GM21737 (cell line): ENCODE data around the gene CDKN2C.
"Not testable (repeated sequence)": the region's sequence is repeated elsewhere in the genome, so short reads cannot be mapped to it uniquely, and the experiment has no call there.

ENCODE experiments used
- ATAC-seq: cut with Tn5 transposase; IDR thresholded peaks from one replicate; pipeline ENCODE4 v1.9.1; 2021; ENCODE audit warnings: mild to moderate bottlenecking, moderate library complexity; ENCODE audit not compliant: unreplicated experiment

CDKN2C gene

DNA sequence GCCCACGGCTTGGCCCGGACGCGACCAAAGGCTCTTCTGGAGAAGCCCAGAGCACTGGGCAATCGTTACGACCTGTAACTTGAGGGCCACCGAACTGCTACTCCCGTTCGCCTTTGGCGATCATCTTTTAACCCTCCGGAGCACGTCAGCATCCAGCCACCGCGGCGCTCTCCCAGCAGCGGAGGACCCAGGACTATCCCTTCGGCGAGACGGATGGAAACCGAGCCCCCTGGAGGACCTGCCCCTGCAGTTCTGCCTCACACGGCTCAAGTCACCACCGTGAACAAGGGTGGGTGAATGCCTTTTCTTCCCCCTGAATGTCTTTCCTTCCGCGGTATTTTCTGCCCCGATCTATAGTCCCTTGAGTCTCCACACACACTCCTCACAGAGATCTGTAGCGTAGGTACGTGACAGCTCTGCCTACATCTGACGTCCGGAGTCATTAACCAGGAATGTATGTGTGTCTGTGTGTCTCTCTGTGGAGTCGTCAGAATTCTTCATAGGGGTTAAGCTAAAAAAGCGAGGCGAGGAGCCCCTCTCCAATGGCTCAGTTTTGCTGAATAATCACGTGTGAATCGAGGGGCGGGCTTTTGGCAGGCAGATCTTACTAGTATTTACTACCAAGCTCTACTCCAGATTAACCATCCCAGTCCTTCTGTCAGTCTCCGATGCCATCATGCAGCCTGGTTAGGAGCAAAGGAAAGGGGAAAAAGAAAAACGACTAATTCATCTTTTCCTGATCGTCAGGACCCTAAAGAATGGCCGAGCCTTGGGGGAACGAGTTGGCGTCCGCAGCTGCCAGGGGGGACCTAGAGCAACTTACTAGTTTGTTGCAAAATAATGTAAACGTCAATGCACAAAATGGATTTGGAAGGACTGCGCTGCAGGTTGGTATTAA lies at the start of gene CDKN2C:
CDKN2C (plus strand) TSS at position 635 of the 898 bp plus-strand sequence; CDS start at position 759, 124 bp downstream.
- peak; percentile 30 for ATAC-seq

DNA sequence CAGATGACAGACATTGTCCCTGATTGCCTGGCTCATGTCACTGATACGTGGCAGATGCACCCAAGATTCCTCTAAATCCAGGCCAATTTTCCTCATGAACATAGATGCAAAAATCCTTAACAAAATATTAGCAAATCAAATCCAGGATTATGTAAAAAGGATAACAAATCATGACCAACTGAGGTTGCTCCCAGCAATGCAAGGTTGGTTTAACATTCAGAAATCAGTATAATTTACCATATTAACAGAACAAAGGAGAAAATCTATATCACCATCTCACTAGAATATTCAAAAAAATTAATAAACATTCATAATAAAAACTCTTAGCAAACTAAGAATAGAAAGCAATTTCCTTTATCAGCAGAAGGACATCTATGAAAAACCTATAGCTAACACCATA lies 49.6 kb upstream of the CDKN2C start:
- no peak for ATAC-seq

DNA sequence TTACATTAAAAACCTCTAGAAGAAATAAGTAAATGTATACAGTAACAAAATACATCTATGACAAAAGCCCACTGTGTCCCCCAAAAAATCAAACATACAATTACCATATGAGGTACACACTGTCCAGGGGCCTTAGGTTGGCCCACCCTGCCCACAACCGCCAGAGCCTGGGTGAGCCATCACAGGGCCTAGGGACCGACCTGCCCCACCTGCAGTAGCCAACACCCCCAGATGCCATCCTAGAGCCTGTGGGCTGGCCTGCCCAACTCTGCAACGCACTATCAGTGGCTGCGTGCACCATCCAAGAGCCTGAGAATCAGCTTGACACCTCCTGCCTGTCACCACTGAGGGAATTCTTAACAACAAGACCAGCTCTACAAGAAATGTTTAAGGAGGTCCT lies 49.0 kb upstream of the CDKN2C start:
- no peak for ATAC-seq

DNA sequence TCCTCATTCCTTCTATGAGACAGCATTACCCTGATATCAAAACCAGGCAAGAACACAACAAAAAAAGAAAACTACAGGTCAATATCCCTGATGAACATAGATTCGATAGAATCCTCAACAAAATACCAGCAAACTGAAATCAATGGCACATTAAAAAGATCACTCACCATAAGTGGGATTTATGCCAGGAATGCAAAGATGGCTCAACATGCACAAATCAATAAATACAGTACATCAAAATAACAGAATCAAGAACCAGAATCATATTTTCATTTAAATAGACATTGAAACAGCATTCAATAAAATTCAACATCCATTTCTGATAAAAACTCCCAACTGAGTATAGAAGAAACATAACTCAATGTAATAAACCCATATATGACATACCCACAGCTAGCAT lies 46.5 kb upstream of the CDKN2C start:
- no peak for ATAC-seq

DNA sequence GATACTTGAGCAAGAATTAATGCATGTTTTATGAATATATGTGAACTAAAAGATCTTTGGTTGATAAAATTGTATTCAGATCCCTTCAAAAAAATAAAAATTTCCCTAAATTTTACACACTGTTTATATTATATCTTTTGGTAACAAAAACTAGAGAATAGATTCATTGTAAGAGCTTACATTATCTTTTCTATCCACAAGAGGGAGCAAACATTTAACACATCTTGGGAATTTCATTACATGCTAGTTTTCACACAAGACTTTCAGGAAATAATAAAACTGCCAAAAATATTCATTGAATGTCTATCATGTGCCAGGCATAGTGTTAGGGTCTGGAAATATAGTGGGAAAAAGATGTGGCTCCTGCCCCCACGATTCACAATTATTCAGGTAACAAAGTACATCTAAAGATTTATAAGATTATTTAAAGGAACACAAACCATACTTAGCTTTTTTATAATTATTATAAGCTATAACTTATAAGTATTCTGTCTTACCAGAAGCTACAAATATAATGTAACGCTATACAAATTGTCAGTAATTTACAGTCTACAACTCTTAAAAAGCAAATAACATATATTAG lies 40.6 kb upstream of the CDKN2C start:
- ATAC-seq = no peak

DNA sequence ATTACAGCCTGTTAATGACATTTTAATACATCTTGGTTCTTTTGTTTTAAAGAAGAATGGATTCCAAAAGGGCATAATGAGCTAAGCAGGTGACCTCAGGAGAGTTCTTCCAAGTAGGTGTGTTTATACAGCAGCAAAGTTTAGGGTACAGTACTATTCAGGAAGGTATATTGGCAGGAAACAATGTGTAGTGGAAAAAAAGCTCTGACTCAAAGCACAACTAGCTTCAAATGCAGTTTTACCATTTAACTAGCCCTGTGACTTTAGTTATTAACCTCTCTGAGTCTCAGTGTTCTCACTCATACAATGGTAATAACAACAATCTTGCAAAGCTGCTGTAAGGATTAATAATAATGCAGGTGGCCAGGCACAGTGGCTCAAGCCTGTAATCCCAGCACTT lies 39.9 kb upstream of the CDKN2C start:
- peak; percentile 74 for ATAC-seq

DNA sequence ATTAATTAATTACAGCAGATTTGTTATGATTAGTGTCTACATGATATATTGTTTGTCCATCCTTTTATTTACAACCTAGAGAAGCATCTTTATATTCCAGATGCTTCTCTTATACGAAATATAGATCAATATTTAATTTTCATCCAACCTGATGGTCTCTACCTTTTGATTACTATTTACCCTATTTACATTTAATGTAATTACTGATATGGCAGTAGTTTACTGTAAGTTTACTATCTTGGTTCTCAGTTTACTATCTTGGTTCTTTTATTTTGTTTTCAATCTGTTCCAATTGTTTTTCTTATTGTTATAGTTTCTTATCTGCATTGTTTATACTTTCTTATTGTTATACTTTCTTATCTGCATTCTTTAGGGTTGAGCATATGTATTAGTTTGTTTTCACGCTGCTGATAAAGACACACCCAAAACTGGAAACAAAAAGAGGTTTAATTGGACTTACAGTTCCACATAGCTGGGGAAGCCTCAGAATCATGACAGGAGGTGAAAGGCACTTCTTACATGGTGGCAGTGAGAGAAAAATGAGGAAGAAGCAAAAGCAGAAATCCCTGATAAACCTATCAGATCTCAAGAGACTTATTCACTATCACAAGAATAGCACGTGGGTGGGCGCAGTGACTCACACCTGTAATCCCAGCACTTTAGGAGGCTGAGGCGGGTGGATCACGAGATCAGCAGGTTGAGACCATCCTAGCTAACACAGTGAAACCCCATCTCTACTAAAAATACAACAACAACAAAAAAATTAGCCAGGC lies 38.9 kb upstream of the CDKN2C start:
- ATAC-seq = no peak

DNA sequence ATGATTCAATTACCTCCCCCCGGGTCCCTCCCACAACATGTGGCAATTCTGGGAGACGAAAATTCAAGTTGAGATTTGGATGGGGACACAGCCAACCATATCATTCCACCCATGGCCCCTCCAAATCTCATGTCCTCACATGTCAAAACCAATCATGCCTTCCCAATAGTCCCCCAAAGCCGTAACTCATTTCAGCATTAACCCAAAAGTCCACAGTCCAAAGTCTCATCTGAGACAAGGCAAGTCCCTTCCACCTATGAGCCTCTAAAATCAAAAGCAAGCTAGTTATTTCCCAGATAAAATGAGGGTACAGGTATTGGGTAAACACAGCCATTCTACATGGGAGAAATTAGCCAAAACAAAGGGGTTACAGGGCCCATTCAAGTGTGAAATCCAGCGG lies 38.0 kb upstream of the CDKN2C start:
- ATAC-seq = not testable (repeated sequence)

DNA sequence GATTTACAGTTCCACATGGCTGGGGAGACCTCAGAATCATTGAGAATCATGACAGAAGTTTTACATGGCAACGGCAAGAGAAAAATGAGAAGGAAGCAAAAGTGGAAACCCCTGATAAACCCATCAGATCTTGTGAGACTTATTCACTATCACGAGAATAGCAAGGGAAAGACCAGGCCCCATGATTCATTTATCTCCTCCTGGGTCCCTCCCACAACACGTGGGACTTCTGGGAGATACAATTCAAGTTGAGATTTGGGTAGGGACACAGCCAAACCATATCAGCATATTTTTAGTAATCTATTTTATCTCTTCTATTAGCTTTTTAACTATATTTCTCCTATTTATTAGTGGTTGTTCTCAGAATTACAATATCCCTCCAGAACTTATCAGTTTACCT lies 36.3 kb upstream of the CDKN2C start:
- not testable (repeated sequence) for ATAC-seq

DNA sequence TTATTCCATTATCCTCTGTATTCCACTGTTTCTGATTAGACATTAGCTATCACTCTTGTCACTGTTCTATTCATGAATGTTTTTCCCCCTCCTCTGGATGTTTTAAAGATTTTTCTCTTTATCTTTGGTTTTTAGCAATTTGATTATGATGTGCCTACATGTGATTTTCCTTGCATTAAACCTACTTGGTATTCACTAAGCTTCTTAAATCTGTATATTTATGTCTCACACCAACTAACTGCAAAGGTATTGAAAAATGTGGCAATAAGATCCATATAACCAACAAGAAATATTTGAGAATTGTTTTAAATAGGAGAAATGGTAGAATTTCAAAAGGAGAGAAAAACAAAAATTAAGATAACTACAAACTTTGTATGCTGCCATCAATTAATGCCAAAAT lies 35.2 kb upstream of the CDKN2C start:
- no peak for ATAC-seq

DNA sequence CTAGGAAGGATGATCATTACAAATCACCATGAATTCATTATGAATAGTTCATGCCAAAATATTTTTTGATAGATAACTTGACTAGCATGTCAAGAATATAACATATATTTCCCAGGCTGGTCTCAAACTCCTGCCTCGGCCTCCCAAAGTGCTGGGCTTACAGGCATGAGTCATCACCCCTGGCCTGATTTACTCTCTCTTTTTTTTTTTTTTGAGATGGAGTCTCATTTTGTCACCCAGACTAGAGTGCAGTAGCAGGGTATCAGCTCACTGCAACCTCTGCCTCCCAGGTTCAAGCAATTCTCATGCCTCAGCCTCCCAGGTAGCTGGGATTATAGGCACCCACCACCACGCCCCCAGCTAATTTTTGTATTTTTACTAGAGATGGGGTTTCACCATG lies 34.8 kb upstream of the CDKN2C start:
- ATAC-seq = not testable (repeated sequence)

DNA sequence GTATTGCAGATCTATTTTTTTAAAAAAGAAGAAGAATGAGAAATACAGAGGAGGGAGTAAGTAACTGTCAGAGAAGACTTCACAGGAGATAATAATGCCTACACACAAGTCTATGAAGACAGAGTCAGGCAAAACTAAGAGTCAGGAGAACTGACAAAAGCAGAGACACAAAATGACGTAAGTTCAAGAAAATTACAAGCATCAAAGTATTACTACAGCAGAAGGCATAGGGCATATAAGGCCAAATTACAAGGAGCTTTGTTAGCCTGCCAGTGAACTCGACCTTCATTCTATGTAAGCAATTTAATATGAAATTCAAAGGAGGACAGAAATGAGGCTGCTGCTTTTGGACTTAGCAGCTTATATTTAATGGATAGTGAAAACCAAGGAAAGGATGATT lies 33.7 kb upstream of the CDKN2C start:
- ATAC-seq = no peak

DNA sequence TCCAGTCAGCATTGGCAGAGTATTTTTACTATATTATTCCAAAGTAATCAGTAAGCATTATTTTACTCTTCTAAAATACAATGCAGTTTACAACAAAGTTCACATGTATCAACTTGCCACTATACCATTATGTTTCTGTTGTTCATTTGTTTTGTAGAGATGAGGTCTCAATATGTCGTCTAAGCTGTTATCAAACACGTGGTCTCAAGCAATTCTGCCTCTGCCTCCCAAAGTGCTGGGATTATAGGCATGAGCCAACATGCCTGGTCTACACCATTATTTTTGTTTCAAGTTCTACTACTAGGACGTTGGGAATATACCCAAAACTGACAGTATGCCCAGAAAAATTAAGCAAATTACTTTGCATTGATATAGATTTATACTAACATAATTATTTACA lies 29.8 kb upstream of the CDKN2C start:
- ATAC-seq = no peak

DNA sequence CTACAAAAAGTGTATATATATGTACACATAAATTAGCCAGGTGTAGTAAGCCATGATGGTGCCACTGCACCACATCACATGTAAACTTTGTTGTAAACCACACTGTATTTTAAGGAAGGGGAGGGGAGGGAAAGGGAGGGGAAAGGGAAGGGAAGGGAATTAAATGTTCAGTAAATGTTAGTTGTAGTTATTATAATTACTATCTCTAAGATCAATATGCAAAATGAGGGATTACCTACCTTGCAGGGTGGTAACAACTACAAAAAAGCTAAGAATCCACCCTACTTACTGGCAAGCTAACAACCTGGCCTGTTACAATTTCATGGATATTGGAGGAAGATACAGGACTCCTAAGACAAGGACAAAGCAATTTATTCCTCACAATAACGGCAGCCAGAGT lies 27.7 kb upstream of the CDKN2C start:
- ATAC-seq = no peak

DNA sequence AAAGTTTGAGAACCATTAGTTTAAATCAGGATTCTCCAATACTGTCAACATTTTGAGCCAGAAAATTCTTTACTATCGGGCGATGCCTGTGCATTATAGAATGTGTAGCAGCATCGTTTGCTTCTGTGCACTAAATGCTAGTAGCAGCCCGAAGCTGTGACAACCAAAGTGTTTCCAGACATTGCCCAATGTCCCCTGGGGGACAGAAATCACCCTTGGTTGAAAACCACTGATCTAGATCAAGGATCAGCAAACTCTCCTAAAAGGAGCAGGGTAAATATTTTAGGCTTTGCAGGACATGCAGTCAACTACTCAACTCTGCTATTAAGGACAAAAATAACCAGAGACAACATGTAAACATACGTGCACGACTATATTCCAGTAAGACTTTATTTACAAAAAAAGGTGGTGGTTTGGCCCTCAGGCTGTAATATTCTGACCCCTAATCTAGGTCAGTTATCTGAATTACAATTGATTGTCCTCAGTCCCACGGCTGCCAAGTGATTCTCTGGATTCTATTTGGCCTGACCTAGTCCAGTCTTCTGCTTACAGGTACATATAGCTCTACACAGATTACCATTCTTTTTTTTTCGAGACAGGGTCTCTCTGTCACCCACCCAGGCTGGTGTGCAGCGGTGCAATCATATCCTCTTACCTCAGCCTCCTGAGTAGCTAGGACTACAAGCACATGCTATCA lies 20.6 kb upstream of the CDKN2C start:
- ATAC-seq = no peak

DNA sequence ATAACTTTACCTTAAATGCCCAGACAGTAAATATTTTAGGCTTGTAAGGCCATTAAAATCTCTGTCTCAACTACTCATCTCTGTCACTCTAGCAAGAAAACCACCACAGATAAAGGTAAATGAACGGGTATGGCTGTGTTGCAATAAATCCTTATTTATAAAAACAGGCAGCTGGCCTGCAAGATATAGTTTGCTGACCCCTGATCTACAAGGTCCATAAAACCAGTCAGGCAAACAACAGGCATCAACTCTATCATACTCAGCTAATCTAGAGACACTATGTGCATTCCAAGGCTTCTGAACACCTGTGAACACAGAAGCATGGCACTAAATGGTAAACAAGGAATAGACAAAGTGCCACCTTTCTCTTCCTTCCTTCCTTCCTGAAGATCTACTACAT lies 19.6 kb upstream of the CDKN2C start:
- no peak for ATAC-seq

DNA sequence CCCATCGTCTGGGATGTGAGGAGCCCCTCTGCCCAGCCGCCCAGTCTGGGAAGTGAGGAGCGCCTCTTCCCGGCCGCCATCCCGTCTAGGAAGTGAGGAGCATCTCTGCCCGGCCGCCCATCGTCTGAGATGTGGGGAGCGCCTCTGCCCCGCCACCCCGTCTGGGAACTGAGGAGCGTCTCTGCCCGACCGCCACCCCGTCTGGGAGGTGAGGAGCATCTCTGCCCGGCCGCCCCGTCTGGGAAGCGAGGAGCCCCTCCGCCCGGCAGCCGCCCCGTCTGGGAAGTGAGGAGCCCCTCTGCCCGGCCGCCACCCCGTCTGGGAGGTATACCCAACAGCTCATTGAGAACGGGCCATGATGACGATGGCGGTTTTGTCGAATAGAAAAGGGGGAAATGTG lies 17.5 kb upstream of the CDKN2C start:
- ATAC-seq = not testable (repeated sequence)

DNA sequence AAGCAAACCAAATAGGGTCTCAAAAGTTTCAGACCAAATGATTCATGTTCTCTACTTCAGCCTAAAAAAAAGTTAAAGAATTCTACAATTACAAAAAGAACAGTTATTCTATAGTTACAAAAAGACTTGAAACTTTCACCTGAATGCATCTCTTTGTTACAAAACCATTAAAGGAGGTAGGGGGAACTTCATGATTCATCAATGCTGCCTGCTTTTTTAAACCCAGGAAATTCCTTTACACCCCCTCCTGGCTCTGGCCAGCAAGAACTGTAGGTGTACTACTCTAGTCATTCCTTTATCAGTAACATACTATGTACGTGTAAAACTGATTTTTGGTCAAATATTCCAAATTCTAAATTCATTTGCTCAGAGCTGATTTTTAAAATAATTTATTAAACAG lies 14.9 kb upstream of the CDKN2C start:
- ATAC-seq = no peak

DNA sequence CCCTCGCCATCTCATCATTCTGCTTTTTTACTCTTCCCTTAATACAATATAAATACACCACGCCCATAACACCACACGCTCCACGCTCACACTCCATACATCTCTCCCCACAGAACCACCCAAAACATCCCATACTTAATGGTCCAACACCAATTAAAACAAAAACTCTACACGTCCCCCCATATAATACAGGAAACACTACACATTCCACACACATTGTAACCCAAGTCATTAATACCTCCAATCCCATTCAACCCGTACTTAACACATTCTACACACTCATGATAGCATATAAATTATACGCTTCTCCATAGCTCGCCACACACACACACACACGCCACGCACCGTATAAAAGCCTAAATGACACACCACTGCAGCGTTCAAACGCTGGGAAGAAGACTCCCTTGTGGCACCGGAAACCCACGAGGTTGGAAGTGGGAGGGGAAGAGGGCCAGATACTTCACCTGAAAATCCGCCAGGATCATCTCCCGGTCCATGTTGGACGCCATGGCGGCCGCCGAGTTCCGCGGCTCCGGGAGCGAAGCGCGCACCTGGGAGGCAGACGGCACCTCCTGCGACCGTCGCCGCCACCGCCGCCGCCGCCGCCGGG lies 10.6 kb upstream of the CDKN2C start:
- peak; percentile 24 for ATAC-seq

DNA sequence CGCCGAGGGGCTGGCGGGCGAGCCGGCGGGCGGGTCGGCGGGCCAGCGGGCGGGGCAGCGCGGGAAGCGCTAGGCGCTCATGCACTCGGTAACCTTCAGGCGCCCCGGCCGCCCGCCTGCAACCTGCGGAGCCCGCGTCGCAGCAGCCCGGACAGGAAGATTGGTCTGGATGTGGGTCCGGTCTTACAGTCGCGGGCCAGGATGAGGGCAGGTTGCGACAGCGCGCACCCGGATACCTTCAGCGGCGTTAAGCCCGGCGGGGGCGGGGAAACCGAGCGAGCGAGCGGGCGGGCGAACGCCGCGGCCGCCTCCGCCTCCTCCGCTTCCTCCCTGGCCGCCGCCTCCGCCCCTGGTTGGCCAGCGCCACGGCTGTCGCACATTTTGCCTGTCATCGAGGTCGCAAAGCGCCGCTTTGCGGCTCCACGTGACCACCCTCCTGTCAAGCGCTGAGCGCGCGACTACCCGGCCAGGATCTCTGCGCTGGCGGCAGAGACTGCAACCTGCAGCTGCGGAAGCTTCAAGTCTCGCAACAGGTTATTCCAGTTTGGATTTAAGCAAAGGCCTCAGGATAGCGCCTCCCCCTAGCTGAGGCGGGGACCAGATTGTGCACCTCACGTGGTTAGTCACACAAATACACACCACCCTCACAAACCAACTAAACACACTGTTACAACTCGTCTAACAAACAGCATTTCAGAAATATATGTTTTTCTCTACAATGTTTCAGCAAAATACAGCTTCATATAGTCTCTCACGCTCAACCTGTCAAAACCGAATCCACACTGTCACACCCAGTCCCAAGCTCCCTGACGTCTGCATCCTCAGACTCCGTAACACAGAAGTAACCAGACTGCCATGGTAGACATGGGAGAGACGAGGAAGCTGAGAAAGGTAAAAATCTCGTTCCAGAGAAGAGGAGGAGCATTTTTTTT lies 9.9 kb upstream of the CDKN2C start, which contains the start of gene FAF1:
FAF1 (minus strand) TSS at position 355 of the 932 bp plus-strand sequence. CDS start 456 bp downstream, outside the sequence.
- ATAC-seq = peak; percentile 91
